GM19468 (cell line): ENCODE results near the gene CADPS2.

Source experiments
- ATAC-seq: cut with Tn5 transposase; IDR thresholded peaks from one replicate; pipeline ENCODE4 v1.9.1; 2021; ENCODE audit warnings: mild to moderate bottlenecking, moderate library complexity, moderate number of reproducible peaks; ENCODE audit not compliant: unreplicated experiment; ENCODE audit errors: extremely low read depth

Gene CADPS2

DNA sequence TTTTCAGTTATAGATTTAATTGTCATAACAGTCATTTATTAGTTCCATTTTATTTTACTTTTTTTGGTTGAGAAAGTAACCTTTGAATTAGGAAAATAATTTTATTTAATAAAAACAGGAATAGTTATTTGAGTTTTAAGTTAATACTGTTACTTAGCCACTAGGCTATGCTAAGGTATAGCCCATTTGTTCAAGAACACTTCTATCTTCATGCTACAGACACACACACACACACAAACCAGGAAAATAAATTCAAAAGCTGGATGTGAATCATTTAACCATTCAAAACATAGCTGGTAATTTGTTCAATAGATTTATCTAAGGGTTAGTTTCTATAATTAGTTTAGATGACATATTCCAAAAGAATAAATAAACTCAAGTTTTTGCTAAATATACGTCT lies 335.7 kb downstream of the CADPS2 start:
- no peak for ATAC-seq

DNA sequence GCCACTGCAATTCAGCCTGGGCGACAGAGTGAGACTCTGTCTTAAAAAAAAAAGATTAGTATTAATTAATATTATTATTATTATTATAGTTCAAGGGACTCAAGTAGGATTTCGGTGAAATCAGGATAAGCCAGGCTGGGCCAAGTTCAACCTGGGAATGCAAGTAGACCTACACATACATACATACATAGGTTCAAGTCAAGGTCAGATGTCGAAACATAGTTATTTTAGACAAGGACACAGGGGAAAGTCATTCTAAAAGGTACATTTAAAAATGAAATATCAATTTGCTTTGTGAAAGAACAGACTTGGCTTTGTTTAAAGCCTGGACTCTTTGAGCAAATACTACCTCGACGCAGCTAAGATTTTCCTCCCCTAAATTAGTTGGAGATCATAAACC lies 336.7 kb downstream of the CADPS2 start:
- ATAC-seq, result no peak

DNA sequence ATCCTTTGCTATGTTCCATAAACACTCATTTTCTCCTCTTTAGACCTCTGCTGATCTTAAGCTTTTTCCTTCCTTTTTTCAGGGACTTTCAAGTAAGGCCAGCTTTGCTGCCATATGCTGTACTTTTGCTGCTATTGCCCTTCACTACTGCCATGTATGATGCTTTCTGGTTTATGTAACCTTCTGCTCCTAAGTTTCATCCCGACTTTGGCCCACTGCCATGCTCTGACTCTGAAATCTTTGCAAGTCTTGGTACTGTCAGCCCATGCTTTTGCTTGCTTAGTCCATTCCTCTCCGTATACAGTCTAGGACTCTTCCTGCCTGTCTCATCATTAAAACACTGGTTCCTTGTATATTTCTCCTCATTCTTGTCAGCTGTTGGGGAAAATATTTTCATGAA lies 339.8 kb downstream of the CADPS2 start:
- no peak for ATAC-seq

DNA sequence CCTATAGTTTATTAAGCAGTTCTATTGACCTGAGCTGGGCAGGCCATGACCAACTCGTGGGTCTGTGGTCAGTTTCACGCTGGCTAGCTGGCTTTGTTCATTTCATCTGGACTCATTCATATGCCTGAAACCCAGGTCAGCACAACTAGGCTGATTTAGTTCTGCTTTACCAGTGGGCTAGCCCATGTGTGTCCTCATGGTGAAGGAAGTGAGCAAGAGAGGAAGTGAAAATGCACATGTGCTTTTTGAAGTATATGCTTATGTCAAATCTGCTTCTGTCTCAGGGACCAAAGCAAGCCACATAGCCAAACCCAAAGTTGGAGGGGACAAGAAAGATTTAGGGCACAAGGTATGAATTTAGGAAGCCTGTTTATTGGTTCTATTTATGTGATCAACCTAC lies 341.8 kb downstream of the CADPS2 start:
- ATAC-seq, result peak; percentile 76

DNA sequence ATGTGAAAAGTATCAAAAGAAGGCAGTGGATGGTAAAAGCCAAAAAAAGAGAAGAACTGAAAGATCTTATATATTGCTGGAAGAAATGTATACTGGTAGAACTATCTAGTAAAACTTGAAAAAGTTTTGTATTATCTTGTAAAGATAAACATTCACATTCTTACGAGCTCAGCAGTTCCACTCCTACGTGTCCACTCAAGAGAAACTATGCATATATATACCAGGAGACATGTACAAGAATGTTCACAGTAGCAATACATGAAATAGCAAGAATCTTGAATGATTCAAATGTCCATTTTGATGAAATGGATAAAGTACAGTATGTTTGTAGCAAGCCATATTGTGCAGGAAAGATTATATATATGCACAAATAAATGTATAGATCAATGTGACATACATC lies 342.4 kb downstream of the CADPS2 start:
- ATAC-seq, result no peak

DNA sequence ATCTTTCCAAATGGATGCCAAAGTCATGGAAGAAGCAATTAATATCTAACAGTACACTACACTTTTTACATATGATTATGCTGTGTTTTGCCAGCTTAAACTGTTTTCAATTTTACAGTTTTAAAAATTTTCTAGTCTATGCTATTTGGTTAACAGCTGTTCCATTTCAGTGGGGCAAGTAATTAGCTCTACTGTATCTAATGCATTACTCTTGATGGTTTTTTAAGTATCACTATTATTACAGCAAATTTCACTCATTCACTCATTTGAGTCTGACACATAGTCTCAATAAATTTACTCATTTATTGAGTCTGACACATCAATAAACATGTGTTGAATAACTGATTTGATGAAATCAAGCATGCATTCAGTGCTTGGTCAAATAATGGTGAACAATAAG lies 343.1 kb downstream of the CADPS2 start:
- ATAC-seq, result no peak

DNA sequence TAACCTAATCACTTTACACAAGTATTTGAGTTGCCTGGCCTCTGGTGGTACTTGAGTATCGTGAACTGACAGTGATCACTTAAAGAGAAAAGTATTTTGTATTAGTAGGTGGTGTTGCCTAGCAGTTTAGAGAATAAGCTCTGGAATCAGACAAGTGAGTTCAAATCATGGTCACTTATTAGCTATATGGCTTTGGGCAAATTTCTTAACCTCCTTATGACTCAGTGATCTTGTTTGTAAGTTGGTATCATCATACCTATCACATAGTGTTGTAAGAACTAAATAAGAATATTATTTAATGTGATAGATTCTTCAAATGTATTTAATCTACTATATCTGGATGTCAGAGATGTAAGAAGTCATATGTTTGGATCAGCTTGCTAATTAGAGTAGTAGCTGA lies 351.2 kb downstream of the CADPS2 start:
- no peak for ATAC-seq

DNA sequence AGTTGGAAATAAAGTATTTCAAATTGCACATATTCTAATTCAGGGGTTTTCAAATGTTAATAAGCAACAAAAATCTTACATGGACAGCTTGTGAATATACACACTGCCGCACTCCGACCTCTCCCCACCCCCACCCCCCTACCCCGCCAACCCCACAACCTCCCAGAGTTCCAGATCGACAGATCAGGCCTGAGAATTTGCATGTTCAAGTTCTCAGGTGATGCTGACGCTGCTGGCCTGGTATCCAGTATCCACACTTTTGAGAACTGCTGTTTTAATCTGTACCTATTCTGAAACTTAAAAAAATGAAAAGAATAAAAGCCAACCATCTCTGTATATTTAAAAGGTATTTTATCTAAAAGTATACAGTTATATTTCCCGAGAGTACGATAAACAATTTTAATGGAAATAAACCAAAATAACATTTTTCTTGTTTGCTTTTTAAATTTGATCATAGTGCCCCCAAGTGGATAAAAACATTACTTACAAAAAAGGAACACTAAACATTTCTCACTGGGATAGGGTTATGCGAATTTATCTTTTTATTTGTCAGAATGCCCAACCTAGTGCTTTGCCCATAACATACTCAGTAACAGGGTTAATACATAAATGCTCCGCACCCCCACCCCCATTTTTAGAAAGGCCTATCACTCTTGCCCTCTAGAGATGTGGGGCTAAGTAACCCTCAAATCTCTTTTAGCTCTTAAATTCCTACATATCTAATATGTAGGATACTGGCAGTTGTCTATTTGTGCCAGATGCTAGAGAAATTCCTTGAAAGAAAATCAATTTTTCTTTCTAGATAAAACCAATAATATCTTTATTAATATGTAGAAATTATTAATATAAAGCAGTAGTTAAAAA lies 353.6 kb downstream of the CADPS2 start:
- ATAC-seq, result no peak

DNA sequence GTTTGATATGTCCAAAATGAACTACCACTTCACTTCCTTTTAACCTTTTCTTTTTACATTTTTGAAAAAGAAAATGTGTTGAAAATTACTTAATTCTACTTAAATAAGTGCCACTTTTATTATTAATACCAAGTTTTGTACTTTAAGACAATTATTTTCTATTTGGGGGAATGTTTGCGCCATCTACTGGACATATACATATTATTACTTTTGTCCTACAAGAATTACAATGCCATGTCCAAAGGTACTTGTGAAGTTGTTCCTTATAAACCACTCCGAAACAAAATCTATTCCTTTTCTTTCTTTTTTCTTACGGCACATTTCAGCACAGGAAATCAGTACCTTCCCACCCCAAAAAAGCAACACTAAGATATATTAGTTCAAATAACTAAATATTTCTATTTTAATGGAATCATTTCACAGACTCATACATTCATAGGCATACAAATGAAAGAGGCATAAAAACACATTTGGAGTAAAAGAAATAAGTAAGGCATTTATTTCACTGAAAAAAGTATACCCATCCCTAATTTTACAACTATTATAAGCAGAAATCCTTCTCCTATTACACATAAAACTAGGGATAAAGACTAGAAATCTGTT lies 357.3 kb downstream of the CADPS2 start:
- no peak for ATAC-seq

DNA sequence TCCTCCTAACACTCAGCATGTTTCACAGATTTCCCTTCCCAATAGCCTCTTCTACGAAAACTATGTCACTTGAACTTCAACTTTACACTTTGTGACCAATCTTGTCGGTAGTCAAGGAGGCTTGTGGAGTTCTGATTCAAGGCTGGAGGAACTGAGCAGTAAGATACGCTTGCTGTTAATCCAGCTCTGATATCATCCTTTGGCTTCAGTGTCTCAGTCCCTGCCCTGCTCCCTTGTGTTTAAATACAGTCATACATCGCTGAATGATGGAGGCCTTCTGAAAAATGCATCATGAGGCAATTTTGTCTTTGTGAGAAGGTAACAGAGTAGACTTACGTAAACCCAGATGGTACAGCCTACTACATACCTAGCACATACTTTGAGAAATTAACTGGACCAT lies 360.9 kb downstream of the CADPS2 start:
- ATAC-seq, result no peak

DNA sequence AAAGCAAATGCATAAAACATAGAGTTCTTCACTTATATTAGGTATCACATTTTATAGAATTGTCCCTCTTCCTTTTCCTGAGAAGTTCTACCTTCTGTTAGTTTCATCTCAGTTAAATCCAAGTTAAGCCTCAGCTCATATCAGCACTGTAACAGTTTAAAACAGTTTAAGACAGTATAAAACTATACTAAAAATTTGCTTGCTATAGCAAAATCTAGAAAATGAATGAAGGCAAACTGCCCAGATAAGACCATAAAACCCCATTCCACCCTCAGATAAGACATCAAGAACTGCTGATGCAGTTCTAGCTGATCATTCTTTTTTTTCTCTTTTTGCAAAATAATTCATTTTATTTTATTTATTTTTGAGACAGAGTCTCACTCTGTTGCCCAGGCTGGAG lies 364.5 kb downstream of the CADPS2 start:
- no peak for ATAC-seq

DNA sequence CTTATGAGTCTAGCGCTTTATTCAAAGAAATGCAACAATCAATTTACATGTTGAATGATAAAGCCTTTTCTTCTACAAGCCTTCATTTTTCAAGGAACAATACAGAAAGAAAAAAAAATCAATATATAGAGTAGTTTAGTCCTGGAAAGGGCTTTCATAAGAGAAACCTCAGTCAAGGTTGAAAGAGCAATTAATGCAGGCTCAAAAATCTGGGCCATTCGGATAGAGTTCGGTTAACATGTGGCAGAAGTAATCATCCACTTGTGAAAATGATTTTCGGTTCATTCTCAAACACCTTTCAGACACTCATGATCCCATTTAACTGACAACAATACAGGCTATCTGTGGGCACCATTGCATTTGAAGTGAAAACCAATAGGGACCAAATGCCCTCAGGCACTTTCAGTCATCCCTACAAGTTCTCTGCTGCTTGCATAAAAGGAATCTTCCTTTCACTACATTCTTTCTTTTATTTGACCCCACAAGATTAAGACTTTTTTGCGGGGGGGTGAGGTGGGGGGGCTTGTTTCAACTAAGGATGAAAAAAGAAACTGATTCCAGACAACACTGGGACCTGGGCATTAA lies 365.2 kb downstream of the CADPS2 start:
- no peak for ATAC-seq

DNA sequence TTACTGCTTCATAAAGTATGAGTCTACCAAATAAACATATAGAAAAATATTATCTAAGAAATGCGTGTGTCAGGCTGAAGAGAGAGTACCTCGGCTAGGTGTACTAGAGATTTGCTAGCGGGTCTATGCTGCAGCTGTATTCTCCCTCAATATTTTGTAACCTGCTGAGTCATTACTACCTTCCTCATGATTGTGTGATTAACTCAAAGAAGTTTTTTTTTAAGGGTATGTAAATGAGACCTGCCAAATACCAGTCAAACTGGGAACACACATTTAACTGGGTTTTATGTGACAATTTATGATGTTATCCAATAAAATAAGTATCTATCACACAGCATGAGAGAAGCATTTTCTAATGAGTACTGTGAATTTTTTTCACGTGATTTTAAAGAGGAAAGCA lies 367.8 kb downstream of the CADPS2 start:
- ATAC-seq, result no peak

DNA sequence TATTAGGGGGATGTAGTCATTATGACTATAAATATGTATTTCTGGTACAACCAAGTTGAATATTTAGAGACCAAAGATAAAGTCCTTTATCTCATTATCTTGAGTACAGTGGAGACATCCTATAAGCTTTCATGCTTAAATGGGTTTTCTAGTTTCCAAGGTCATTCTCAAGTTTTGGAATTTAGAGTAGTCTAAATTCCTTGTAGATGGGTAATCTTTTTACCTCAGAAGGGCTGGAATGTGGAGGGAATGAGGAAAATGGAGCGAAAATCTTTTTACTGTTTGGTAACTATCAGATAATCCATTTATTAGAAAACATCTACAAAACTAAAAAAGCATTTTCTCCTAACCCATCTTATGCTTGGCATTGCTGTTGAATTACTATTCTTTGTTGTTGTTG lies 368.7 kb downstream of the CADPS2 start:
- ATAC-seq, result no peak

DNA sequence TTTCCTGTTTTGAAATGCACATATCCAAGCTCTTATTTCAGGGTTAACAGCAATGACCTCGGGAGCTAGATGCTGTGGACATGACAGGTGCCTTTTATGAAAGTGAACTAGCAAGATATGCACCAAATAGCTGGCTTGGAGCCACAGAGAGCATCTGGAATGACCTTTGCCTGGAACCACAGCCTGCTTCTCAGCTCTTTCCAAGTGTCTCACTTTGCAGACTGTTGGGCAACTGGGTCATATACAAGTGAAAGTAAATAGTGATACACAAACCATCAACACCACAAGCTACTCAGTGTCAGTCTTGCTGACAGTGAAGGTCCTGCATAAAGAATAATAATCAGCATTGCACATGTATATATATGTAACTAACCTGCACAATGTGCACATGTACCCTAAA lies 370.9 kb downstream of the CADPS2 start:
- no peak for ATAC-seq

DNA sequence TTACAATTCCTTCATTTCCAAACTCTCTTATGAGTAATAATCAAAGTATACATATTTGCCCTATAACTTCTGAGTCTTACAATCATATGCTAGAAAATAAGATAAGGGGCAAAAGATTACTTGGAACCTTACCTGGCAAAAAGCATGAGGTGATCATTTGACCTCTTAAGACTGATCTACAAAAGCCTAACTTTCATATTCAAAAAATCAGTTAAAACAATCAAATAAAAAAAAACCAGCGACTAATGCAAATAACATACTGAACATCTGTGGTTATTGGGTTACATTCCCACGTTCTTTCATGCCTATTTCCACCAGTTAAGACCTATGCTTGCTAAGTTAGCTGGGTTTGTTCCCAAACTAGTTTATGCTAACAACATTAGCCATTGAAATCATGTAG lies 375.0 kb downstream of the CADPS2 start:
- ATAC-seq, result no peak

DNA sequence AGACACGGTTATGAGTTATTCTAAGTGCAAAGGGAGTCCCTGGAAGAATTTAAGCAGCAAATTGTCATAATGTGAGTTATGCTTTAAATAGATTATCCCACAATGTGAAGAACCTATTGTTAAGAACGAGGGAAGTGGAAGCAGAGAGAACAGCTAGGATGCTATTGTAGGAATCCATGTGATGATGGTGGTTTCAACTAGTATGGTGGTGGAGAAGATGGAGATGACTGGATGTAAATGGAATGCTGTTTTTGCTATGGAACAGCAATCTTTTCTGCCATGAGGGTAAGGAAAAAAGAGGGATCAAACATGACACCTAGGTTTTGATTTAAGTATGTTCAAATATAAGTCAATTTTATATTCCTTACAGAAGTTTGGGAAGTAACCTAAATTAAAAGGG lies 378.7 kb downstream of the CADPS2 start:
- no peak for ATAC-seq

DNA sequence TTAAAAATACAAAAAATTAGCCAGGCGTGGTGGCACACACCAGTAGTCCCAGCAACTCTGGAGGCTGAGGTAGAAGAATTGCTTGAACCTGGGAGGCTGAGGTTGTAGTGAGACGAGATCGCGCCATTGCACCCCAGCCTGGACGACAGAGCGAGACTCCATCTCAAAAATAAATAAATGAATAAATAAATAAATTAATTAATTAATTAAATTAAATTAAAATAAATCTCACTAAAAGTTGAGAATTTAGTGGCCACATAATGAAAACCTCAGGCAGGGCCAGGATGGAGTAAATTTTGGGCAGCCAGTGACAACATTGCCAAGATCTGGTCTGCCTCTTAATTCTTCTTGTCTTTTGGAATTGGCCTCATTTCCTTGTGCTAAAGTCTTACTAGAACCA lies 394.3 kb downstream of the CADPS2 start:
- ATAC-seq, result no peak

DNA sequence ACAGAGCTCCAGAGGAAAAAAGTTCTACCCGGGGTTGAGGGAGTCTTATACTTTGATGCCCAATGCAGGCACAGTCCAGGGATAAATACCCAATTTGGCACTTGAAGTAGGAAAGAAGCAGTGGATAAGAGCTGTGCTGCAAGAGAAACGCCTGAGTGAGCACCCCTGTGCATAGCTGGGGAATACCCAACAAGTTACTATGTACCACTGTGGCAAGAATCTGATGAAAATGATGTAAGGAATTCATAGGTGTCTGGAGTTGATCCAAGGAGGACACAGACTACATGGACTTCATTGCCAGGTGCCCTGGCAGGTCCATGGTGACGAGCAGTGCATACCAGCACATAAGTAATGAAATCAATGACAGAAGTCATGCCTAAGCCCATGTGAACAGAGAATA lies 398.0 kb downstream of the CADPS2 start:
- no peak for ATAC-seq

DNA sequence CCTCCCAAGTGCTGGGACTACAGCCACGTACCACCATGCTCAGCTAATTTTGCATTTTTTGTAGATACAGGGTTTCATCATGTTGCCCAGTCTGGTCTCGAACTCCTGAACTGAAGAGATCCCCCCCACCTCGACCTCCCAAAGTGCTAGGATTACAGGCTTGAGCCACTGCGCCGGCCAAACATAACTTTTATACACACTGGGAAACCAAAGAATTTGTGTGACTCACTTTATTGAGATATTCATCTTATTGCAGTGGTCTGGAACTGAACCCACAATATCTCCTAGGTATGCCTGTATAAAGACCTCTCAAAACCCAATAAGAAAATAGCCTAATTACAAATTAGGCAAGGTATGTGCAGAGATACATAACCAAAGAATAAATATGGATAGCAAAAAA lies 399.1 kb downstream of the CADPS2 start:
- no peak for ATAC-seq

DNA sequence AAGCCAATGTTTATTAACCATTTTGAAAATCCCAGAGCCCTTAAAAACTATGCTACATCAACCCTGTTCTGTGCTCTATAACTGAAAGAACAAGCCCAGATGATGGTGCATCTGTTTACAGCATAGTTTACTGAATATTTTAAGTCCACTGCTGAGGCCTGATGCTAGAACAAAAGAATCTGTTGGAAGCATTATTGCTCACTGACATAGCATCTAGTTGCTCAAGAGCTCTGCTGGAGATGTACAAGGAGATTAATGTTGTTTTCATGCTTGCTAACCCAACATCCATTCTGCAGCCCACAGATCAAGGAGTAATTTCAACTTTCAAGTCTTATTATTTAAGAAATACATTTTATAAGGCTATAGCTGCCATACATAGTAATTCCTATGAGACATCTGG lies 400.4 kb downstream of the CADPS2 start:
- no peak for ATAC-seq

DNA sequence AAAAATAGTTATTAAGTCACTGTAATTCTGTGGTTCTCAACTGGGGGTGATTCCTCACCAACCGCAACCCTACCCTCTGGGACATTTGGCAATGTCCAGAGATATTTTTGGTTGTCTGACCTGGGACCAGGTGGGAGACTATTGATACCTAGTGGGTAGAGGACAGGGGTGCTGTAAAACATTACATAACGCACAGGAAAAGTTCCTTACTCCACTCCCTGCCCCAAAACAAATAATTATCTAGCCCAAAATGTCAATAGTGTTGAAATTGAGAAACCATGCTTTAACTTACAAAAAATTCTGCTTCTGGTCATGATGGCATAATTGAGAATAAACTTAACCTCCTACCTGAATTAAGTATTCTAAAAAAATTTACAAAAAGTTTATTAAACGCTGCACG lies 404.0 kb downstream of the CADPS2 start:
- ATAC-seq, result no peak
